HCT116 (cell line): ENCODE data around the gene APIP. TPM values are rescaled to one million over a fixed set of nuclear protein-coding genes. Genes with fewer than 3 reads are reported as not detected.

Experiments
- ATAC-seq: fragments of 200-7000 bp; cut with Tn5 transposase; 2 replicates; pipeline ENCODE4 v1.9.1; 2020; ENCODE audit warnings: mild to moderate bottlenecking, moderate library complexity
- BruUV-seq: library from RNA; stranded (reverse); fragments of 400-500 nt; replicated peaks from 2 replicates; lab custom pipeline; 2021; lab: Mats Ljungman, UMichigan
- CTCF ChIA-PET: fragments of 300-600 bp; sonication (Branson Sonifier 250); formaldehyde crosslinking; loops from one replicate; lab custom pipeline; 2021; ENCODE audit warnings: antibody characterized with exemption; lab: Charles Lee
- POLR2A ChIA-PET: fragments of 300-600, 350-600 bp; sonication (Branson Sonifier 250); formaldehyde crosslinking; loops from one replicate; lab custom pipeline; 2021; ENCODE audit warnings: antibody characterized with exemption; lab: Charles Lee
- RAD21 ChIA-PET, 2 experiments: fragments of 300-600 bp; sonication (Branson Sonifier 250); formaldehyde crosslinking; loops; one replicate each; lab custom pipeline; 2023; ENCODE audit warnings: low total read pairs in 2 of 2; ENCODE audit not compliant: uncharacterized antibody in 2 of 2, unreplicated experiment in 2 of 2, low non-redundant PET in 1 of 2; lab: Charles Lee
- DNase-seq: peaks from one replicate; pipeline ENCODE4 v3.0.0-alpha.2; 2010; ENCODE audit warnings: low read depth, low spot score
- H2AFZ ChIP-seq: fragments of 200-600 bp; shearing (Covaris generic), sonication (generic); 2 replicates; pipeline ENCODE4 v1.6.1; 2017; ENCODE audit warnings: low read depth, mixed run types, mixed read lengths, antibody characterized with exemption, low read length; ENCODE audit not compliant: poor library complexity, severe bottlenecking
- H3K27ac ChIP-seq: 2 replicates; pipeline ENCODE4 v1.5.1; 2012; ENCODE audit warnings: low read depth, low read length
- H3K27me3 ChIP-seq: fragments of 200-600 bp; sonication (generic); 2 replicates; pipeline ENCODE4 v1.6.1; 2016; ENCODE audit warnings: mixed run types, low read length, mixed read lengths; ENCODE audit not compliant: insufficient read depth
- H3K36me3 ChIP-seq, 2 experiments: fragments of 200-500 bp in 1 of 2; fragments of 200-600 bp in 1 of 2; sonication (Bioruptor generic) in 1 of 2; sonication (generic) in 1 of 2; 2 replicates each; pipeline versions ENCODE4 v1.5.1 to v1.6.1; 2014 to 2016; ENCODE audit warnings: low read length in 2 of 2, inconsistent platforms in 1 of 2, mixed read lengths in 1 of 2, mixed run types in 1 of 2; ENCODE audit not compliant: insufficient read depth in 2 of 2, control insufficient read depth in 1 of 2
- H3K4me1 ChIP-seq, 2 experiments: fragments of 200-600 bp in 1 of 2; sonication (generic) in 1 of 2; 2 replicates each; pipeline versions ENCODE4 v1.5.1 to v1.6.1; 2012 to 2017; ENCODE audit warnings: low read length in 2 of 2, inconsistent platforms in 1 of 2, mild to moderate bottlenecking in 1 of 2, mixed read lengths in 1 of 2, mixed run types in 1 of 2, moderate library complexity in 1 of 2; ENCODE audit not compliant: insufficient read depth in 2 of 2, control insufficient read depth in 1 of 2
- H3K4me2 ChIP-seq: fragments of 200-600 bp; sonication (generic); 2 replicates; pipeline ENCODE4 v1.6.1; 2017; ENCODE audit warnings: mixed run types, low read length, mixed read lengths
- H3K4me3 ChIP-seq, 2 experiments: fragments of 200-600 bp in 1 of 2; sonication (generic) in 1 of 2; replicated peaks in 1 of 2; 2 replicates each; pipeline ENCODE4 v1.5.1; 2011 to 2016; ENCODE audit warnings: low read length in 2 of 2, control low read depth in 1 of 2, low read depth in 1 of 2, mild to moderate bottlenecking in 1 of 2, mixed read lengths in 1 of 2, mixed run types in 1 of 2
- H3K79me2 ChIP-seq: fragments of 200-600 bp; sonication (generic); 2 replicates; pipeline ENCODE4 v1.6.1; 2017; ENCODE audit warnings: mild to moderate bottlenecking, mixed run types, low read length, moderate library complexity, mixed read lengths; ENCODE audit not compliant: insufficient read depth
- H3K9ac ChIP-seq: fragments of 200-600 bp; sonication (generic); 2 replicates; pipeline ENCODE4 v1.6.1; 2016; ENCODE audit warnings: low read length, mixed read lengths
- H3K9me2 ChIP-seq: fragments of 200-600 bp; sonication (generic), shearing (Covaris generic); 2 replicates; pipeline ENCODE4 v1.6.1; 2017; ENCODE audit warnings: mixed run types, mild to moderate bottlenecking, moderate library complexity; ENCODE audit not compliant: insufficient read depth
- H3K9me3 ChIP-seq, 2 experiments: fragments of 200-500 bp in 1 of 2; fragments of 200-600 bp in 1 of 2; sonication (Bioruptor generic) in 1 of 2; sonication (generic) in 1 of 2; 2 replicates each; pipeline ENCODE4 v1.6.1; 2014 to 2017; ENCODE audit warnings: low read length in 2 of 2, mixed read lengths in 2 of 2, inconsistent platforms in 1 of 2, low read depth in 1 of 2, mild to moderate bottlenecking in 1 of 2, mixed run types in 1 of 2, moderate library complexity in 1 of 2; ENCODE audit not compliant: control insufficient read depth in 1 of 2, insufficient read depth in 1 of 2
- H4K20me1 ChIP-seq: fragments of 200-600 bp; sonication (generic), shearing (Covaris generic); 2 replicates; pipeline ENCODE4 v1.6.1; 2017; ENCODE audit warnings: mixed run types, mild to moderate bottlenecking, moderate library complexity; ENCODE audit not compliant: insufficient read depth
- CBX3 ChIP-seq: IDR thresholded peaks from 2 replicates; pipeline ENCODE4 v1.6.1; 2012; ENCODE audit warnings: low read depth
- CEBPB ChIP-seq: IDR thresholded peaks from 2 replicates; pipeline ENCODE4 v1.6.1; 2012; ENCODE audit warnings: low read depth
- EGR1 ChIP-seq: IDR thresholded peaks from 2 replicates; pipeline ENCODE4 v1.6.1; 2012; ENCODE audit warnings: low read depth
- EZH2 ChIP-seq: fragments of 200-600 bp; sonication (generic); IDR thresholded peaks from 2 replicates; pipeline ENCODE4 v1.6.1; 2017; ENCODE audit warnings: antibody characterized with exemption, mixed run types
- FOSL1 ChIP-seq: IDR thresholded peaks from 2 replicates; pipeline ENCODE4 v1.6.1; 2012; ENCODE audit warnings: low read depth
- POLR2A ChIP-seq: IDR thresholded peaks from 2 replicates; pipeline ENCODE4 v1.7.0; 2011; ENCODE audit warnings: borderline replicate concordance; ENCODE audit not compliant: insufficient read depth, insufficient read length; ENCODE audit errors: extremely low read depth
- POLR2AphosphoS5 ChIP-seq: IDR thresholded peaks from 2 replicates; pipeline ENCODE4 v1.6.1; 2011; ENCODE audit warnings: mild to moderate bottlenecking, low read depth, low read length, moderate library complexity
- RAD21 ChIP-seq: IDR thresholded peaks from 2 replicates; pipeline ENCODE4 v1.6.1; 2012; ENCODE audit warnings: low read depth, mild to moderate bottlenecking
- SIN3A ChIP-seq: IDR thresholded peaks from 2 replicates; pipeline ENCODE4 v1.6.1; 2012; ENCODE audit warnings: low read depth
- SP1 ChIP-seq: IDR thresholded peaks from 2 replicates; pipeline ENCODE4 v1.6.1; 2012; ENCODE audit warnings: low read depth
- SRF ChIP-seq: IDR thresholded peaks from 2 replicates; pipeline ENCODE4 v1.6.1; 2012; ENCODE audit warnings: low read depth
- ZFX ChIP-seq: fragments of 450-650 bp; IDR thresholded peaks from 2 replicates; pipeline ENCODE4 v1.6.1; 2017
- ZNF274 ChIP-seq: fragments of 200-500 bp; sonication (Bioruptor generic); IDR thresholded peaks from 2 replicates; pipeline ENCODE4 v1.6.1; 2014; ENCODE audit warnings: mild to moderate bottlenecking, low read depth, low read length, inconsistent platforms
- intact Hi-C: fragments of 100-400 bp; cut with micrococcal nuclease; formaldehyde crosslinking; loops from 2 replicates; pipeline ENCODE4 v1.10.0; 2022
- total RNA-seq: library from RNA; stranded (reverse); gene quantifications from one replicate; pipeline ENCODE4 v1.2.1, GENCODE V29; 2021; ENCODE audit not compliant: unreplicated experiment
- TF ChIP-seq, protein P1 (sequence below), 3 experiments: fragments of 200-600 bp in 1 of 3; sonication (generic) in 1 of 3; IDR thresholded peaks in 2 of 3; conservative IDR thresholded peaks in 1 of 3; 2 replicates each; pipeline ENCODE4 v1.5.1; 2012 to 2017; ENCODE audit warnings: low read depth in 2 of 3, low read length in 2 of 3, antibody characterized with exemption in 1 of 3, borderline replicate concordance in 1 of 3, control low read depth in 1 of 3, mild to moderate bottlenecking in 1 of 3, mixed read lengths in 1 of 3, mixed run types in 1 of 3, moderate library complexity in 1 of 3; ENCODE audit not compliant: insufficient read depth in 1 of 3
- TF ChIP-seq, protein P2 (sequence below): IDR thresholded peaks from 2 replicates; pipeline ENCODE4 v1.6.1; 2012
- TF ChIP-seq, protein P3 (sequence below): IDR thresholded peaks from 2 replicates; pipeline ENCODE4 v1.6.1; 2012; ENCODE audit warnings: low read depth
- TF ChIP-seq, protein P4 (sequence below): IDR thresholded peaks from 2 replicates; pipeline ENCODE4 v1.6.1; 2012
- TF ChIP-seq, protein P5 (sequence below): IDR thresholded peaks from 2 replicates; pipeline ENCODE4 v1.6.1; 2011; ENCODE audit warnings: mild to moderate bottlenecking, low read length, moderate library complexity; ENCODE audit not compliant: insufficient replicate concordance; ENCODE audit errors: extremely low read depth

The APIP gene
- total RNA-seq, 1 experiment from 2014 or later, result 41.2 TPM

DNA sequence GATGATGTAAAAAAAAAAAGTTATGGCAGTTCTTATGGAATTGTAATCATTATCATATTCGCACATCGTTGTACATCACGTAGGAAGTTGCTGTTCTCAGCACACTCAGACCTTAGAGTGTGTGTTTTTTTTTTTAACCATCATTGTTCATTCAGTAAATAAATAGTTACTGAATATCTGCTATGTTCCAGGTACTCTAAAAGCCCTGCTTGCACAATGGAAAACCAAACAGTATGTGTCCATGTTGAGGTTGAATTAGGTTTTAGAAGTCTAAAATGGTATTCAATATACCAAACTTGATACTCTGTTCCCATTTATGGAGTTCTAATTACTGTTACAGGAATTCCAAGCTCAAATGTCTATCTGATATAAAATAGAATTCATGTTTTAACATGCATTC, 41.4 kb upstream of the APIP start:
- no peak overlapping the region for H2AFZ ChIP-seq
- ChIA-PET POLR2A (no interaction called here), RAD21 (no interaction called here), CTCF (no interaction called here)
- ATAC-seq (no peak), DNase-seq (no peak)
- H3K9me3 ChIP-seq, result no peaks in the 10 kb centered on the region
- H3K9ac ChIP-seq, result no peak overlapping the region
- H3K4me1 ChIP-seq, result no peaks in the 10 kb centered on the region
- BruUV-seq, result no TSS peak
- intact Hi-C loops, result no loop called here
- H3K79me2 ChIP-seq, result no peaks in the 10 kb centered on the region
- no peak overlapping the region for H3K27ac ChIP-seq
- H3K4me3 ChIP-seq, result no peak overlapping the region
- no peak overlapping the region for H3K4me2 ChIP-seq
- TF ChIP-seq CBX3, result no peak
- TF ChIP-seq SP1, result no peak
- TF ChIP-seq ZNF274, result no peak
- TF ChIP-seq, protein P1, sequence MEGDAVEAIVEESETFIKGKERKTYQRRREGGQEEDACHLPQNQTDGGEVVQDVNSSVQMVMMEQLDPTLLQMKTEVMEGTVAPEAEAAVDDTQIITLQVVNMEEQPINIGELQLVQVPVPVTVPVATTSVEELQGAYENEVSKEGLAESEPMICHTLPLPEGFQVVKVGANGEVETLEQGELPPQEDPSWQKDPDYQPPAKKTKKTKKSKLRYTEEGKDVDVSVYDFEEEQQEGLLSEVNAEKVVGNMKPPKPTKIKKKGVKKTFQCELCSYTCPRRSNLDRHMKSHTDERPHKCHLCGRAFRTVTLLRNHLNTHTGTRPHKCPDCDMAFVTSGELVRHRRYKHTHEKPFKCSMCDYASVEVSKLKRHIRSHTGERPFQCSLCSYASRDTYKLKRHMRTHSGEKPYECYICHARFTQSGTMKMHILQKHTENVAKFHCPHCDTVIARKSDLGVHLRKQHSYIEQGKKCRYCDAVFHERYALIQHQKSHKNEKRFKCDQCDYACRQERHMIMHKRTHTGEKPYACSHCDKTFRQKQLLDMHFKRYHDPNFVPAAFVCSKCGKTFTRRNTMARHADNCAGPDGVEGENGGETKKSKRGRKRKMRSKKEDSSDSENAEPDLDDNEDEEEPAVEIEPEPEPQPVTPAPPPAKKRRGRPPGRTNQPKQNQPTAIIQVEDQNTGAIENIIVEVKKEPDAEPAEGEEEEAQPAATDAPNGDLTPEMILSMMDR (IDR thresholded peaks at IDR 0.05 in 2 of 3, conservative IDR thresholded peaks at IDR 0.05 in 1 of 3; ENCODE audit: borderline replicate concordance in 1 of 3, insufficient read depth in 1 of 3, low read depth in 2 of 3, low read length in 2 of 3), result no peak
- TF ChIP-seq POLR2AphosphoS5, result no peak
- no peak for TF ChIP-seq SRF
- TF ChIP-seq ZFX, result no peak
- TF ChIP-seq POLR2A, result no peak
- TF ChIP-seq, protein P2, sequence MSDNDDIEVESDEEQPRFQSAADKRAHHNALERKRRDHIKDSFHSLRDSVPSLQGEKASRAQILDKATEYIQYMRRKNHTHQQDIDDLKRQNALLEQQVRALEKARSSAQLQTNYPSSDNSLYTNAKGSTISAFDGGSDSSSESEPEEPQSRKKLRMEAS, result no peak
- TF ChIP-seq EZH2, result no peak
- TF ChIP-seq, protein P3, sequence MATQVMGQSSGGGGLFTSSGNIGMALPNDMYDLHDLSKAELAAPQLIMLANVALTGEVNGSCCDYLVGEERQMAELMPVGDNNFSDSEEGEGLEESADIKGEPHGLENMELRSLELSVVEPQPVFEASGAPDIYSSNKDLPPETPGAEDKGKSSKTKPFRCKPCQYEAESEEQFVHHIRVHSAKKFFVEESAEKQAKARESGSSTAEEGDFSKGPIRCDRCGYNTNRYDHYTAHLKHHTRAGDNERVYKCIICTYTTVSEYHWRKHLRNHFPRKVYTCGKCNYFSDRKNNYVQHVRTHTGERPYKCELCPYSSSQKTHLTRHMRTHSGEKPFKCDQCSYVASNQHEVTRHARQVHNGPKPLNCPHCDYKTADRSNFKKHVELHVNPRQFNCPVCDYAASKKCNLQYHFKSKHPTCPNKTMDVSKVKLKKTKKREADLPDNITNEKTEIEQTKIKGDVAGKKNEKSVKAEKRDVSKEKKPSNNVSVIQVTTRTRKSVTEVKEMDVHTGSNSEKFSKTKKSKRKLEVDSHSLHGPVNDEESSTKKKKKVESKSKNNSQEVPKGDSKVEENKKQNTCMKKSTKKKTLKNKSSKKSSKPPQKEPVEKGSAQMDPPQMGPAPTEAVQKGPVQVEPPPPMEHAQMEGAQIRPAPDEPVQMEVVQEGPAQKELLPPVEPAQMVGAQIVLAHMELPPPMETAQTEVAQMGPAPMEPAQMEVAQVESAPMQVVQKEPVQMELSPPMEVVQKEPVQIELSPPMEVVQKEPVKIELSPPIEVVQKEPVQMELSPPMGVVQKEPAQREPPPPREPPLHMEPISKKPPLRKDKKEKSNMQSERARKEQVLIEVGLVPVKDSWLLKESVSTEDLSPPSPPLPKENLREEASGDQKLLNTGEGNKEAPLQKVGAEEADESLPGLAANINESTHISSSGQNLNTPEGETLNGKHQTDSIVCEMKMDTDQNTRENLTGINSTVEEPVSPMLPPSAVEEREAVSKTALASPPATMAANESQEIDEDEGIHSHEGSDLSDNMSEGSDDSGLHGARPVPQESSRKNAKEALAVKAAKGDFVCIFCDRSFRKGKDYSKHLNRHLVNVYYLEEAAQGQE, result no peak
- no peak for TF ChIP-seq SIN3A
- no peak for TF ChIP-seq CEBPB
- TF ChIP-seq, protein P4, sequence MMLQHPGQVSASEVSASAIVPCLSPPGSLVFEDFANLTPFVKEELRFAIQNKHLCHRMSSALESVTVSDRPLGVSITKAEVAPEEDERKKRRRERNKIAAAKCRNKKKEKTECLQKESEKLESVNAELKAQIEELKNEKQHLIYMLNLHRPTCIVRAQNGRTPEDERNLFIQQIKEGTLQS, result no peak
- TF ChIP-seq FOSL1, result no peak
- no peak for TF ChIP-seq RAD21
- no peak for TF ChIP-seq EGR1
- TF ChIP-seq, protein P5, sequence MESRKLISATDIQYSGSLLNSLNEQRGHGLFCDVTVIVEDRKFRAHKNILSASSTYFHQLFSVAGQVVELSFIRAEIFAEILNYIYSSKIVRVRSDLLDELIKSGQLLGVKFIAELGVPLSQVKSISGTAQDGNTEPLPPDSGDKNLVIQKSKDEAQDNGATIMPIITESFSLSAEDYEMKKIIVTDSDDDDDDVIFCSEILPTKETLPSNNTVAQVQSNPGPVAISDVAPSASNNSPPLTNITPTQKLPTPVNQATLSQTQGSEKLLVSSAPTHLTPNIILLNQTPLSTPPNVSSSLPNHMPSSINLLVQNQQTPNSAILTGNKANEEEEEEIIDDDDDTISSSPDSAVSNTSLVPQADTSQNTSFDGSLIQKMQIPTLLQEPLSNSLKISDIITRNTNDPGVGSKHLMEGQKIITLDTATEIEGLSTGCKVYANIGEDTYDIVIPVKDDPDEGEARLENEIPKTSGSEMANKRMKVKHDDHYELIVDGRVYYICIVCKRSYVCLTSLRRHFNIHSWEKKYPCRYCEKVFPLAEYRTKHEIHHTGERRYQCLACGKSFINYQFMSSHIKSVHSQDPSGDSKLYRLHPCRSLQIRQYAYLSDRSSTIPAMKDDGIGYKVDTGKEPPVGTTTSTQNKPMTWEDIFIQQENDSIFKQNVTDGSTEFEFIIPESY, result no peak
- H4K20me1 ChIP-seq, result no peaks in the 10 kb centered on the region
- H3K9me2 ChIP-seq, result no peaks in the 10 kb centered on the region
- no peaks in the 10 kb centered on the region for H3K36me3 ChIP-seq
- no peaks in the 10 kb centered on the region for H3K27me3 ChIP-seq
